ENCODE measurements around the gene BMPER.

DNA sequence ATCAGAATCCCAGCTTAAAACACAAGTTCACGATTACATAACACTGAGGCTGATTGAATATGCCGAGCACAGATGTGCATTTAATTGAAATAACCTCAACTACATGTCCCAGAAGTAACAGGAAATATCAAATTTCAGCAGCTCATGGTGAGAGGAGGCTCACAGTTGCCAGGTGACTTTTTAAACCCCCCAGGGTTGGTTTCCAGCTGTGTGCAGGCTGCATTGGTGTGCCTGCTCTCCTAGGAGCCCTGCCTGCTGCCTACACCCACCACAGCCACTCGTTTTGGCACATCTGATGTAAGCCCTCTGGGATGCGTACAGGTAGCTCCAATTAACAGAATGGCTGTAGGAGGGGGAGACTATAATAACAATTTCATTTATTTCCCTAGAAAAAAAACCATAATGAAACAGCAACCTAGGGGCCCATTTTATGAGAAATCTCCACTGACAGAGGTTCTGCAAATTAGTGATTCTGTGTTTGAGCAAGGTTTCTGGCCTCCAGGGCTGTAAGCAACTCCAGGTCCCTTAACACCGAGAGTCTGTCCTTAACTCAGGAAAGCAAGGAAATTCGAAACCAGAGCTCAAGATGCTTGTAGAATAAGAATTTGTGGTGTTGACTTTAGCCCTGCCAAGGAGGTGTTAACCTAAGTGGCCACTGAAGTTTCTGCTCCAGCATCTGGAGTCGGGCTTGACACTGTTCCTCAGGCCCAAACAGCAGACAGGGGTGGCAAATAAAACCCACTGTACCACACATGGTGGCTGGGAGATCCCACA is 161.9 kb downstream of the BMPER start:
- TF ChIP-seq POLR2AphosphoS5 (IDR thresholded peaks at IDR 0.05; ENCODE audit: low read length), result no peak
- TF ChIP-seq, protein P1, sequence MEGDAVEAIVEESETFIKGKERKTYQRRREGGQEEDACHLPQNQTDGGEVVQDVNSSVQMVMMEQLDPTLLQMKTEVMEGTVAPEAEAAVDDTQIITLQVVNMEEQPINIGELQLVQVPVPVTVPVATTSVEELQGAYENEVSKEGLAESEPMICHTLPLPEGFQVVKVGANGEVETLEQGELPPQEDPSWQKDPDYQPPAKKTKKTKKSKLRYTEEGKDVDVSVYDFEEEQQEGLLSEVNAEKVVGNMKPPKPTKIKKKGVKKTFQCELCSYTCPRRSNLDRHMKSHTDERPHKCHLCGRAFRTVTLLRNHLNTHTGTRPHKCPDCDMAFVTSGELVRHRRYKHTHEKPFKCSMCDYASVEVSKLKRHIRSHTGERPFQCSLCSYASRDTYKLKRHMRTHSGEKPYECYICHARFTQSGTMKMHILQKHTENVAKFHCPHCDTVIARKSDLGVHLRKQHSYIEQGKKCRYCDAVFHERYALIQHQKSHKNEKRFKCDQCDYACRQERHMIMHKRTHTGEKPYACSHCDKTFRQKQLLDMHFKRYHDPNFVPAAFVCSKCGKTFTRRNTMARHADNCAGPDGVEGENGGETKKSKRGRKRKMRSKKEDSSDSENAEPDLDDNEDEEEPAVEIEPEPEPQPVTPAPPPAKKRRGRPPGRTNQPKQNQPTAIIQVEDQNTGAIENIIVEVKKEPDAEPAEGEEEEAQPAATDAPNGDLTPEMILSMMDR (IDR thresholded peaks at IDR 0.05 in 2 of 3, conservative IDR thresholded peaks at IDR 0.05 in 1 of 3; ENCODE audit: control insufficient read depth in 2 of 3, extremely low read depth in 1 of 3, insufficient read depth in 1 of 3, low read depth in 3 of 3, low read length in 3 of 3), result no peak
- TF ChIP-seq SRF (IDR thresholded peaks at IDR 0.05; ENCODE audit: low read depth in 2 of 2, low read length in 2 of 2), result no peak
- TF ChIP-seq, protein P2, sequence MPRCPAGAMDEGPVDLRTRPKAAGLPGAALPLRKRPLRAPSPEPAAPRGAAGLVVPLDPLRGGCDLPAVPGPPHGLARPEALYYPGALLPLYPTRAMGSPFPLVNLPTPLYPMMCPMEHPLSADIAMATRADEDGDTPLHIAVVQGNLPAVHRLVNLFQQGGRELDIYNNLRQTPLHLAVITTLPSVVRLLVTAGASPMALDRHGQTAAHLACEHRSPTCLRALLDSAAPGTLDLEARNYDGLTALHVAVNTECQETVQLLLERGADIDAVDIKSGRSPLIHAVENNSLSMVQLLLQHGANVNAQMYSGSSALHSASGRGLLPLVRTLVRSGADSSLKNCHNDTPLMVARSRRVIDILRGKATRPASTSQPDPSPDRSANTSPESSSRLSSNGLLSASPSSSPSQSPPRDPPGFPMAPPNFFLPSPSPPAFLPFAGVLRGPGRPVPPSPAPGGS (IDR thresholded peaks at IDR 0.05; ENCODE audit: borderline replicate concordance, insufficient read depth, low read depth, low read length, poor library complexity, severe bottlenecking), result no peak
- no peak for TF ChIP-seq EZH2 (IDR thresholded peaks at IDR 0.05; ENCODE audit: borderline replicate concordance, control insufficient read depth, low read depth, low read length)
- TF ChIP-seq GATAD2B (conservative IDR thresholded peaks at IDR 0.05; ENCODE audit: low read depth), result no peak
- TF ChIP-seq NBN (IDR thresholded peaks at IDR 0.05), result no peak
